GM19438 (cell line): ENCODE results near the gene TCEA2.
"Not testable (repeated sequence)": the region's sequence is repeated elsewhere in the genome, so short reads cannot be mapped to it uniquely, and the experiment has no call there.

ENCODE experiments used
- ATAC-seq: cut with Tn5 transposase; IDR thresholded peaks from one replicate; pipeline ENCODE4 v1.9.1; 2021; ENCODE audit warnings: low read depth; ENCODE audit not compliant: unreplicated experiment

The TCEA2 gene

DNA sequence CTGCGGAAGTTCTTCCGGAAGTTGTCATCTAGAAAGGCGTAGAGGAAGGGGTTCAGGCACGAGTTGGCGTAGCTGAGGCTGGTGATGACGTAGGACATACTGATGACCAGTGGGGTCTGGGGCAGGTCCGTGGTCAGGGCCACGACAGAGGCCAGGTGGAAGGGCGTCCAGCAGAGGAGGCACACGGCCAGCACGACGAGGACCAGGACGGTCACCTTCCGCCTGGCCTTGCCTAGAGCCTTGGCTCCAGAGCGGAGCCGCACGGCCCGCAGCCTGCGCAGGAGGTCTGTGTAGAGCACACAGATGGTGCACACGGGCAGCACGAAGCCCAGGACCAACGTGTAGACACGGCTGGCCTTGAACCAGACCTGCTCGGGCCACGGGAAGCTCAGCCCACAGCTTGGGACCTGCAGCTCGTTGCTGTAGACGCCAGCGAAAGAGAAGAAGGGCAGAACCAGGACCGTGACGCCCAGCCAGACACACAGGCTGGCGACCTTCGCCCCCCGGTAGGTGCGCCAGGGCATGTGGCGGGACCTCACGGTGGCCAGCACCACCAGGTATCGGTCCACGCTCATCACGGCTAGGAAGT, 42.9 kb downstream of the TCEA2 start:
- ATAC-seq, result no peak

DNA sequence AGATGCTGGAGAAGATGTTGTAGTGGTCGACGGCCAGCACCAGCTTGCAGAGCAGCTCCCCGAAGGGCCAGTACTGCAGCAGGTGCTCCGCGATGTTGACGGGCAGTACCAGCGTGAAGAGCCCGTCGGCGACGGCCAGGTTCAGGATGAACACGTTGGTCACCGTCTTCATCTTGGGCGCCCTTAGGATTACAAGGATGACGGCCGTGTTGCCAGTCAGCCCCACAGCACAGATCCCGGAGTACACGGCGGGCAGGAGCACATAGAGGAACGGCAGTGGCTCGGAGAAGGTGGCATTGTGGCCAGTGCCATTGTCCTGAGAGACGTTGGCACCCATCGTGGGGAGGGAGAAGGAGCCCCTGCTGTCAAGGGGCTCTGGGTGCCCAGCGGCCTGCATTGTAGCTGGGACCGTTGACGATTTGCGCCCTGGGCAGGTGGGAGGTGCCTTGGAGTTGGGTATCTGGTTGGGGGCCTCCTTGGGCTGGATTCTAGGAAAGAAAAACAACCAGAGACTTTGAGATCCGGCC, 43.5 kb downstream of the TCEA2 start:
- ATAC-seq, result no peak

DNA sequence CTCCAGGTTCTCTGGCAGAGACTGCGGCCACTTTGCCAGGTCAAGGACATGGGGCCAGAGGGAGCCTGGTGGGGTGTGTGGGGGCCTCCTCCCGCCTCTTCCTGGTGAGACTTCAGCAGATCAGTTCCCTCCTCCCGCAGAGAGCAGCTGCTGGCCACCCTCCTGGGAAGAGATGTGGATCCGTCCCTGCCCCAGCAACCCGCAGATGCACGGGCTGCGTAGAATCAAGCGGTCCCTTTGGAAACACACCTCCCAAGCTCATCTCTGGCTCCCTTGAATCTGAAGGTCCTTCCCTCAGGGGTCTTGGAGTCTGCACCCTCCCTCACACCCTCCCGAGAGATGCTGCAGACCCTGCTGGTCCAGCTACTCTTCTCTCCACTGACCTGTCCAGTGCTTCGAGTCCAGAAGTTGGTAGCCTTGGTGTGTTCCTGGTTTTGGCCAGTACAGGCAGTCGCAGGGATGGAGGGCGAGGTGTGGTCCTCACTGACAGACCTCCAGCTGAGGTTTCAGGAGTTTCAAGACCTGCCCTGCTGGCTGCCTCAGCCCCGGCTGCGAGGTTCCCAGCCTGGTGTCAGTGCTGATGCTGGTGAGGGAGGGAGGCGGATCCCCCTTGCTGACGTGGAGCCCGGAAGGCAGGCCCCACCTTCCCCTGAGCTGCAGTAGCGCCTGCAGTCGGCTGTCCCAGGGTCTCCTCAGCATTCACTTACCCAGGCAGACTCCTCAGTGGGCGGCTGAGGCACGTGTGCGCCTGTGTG, 44.2 kb downstream of the TCEA2 start, which contains the start of gene NPBWR2:
Gene NPBWR2 (minus strand): TSS at position 585 of the 755 bp plus-strand sequence. CDS start 734 bp downstream, outside the sequence.
- no peak for ATAC-seq

DNA sequence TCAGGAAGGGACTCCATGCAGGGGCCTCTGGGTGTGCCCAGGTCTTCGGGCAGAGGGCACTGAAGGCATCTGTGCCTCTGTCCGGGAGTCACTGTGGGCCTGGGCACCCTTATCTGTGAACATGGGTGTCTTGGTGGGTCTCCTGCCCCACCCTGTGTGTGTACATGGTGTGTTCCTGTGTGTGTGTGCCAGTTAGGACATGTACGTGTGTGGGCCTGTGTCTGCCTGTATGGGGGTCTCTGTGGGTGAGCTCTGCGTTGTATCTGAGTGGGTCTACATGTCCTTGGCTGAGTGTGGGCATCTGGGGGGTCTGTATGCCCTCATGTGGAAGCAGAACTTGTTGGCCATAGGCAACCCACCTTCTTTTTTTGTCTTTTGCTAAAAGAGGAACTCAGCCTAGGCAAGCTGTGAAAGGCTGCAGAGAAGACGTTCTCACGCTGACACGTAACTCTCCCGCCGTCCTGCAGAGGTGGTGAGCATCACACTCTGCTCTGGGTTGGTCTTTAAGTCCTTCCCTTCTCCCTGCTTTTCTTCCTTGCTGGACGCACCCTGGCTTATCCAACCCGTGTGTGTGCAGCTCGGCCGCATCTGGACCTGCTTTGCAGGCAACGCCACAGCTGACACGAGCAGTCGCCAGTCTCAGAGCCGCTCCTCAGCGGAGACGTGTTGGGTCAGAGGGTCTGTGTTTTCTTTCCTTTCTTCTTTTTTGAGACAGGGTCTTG, 44.9 kb downstream of the TCEA2 start:
- no peak for ATAC-seq

DNA sequence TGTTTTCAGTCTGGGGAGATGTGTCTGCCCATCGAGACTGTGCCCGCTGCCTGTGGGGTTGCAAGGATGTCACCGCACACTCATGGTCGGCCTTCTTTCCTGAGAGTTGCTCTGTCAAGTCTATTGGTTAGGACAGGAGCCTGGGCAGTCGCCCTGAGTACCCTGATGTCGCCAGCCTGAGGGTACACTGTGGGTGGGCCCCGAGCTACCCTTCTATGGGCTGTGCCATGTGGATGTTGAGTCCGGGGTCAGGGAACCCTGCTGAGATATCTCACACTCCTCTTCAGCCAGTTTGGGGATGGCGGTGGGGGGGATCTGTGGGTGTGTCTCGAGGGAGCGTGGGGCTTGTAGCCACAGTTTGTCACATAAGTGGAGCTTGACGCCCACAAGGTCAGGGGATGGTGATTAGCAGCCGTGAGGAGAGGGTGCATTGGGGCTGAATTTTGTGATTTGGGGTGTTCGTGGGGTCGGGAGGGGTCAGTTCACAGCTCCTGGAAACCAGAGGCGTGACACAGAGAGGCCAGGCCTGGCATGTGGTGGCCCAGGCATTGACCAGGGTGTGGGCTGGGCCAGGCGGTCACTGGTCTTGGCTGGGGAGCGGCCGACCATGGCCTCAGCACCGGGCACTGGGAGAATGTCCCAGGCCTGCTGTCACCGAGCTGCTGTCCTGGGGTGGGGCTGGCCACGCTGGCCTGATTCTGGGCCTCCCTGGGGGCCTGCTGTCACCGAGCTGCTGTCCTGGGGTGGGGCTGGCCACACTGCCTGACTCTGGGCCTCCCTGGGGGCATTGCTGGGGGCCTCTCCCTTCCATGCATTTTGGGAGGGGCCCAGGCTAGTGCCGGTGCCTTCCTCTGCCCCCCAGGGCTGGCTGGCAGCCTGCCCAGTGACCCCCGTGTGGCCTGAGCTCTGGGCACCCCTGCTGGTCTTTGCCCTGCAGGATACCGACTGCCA, 46.0 kb downstream of the TCEA2 start:
- no peak for ATAC-seq

DNA sequence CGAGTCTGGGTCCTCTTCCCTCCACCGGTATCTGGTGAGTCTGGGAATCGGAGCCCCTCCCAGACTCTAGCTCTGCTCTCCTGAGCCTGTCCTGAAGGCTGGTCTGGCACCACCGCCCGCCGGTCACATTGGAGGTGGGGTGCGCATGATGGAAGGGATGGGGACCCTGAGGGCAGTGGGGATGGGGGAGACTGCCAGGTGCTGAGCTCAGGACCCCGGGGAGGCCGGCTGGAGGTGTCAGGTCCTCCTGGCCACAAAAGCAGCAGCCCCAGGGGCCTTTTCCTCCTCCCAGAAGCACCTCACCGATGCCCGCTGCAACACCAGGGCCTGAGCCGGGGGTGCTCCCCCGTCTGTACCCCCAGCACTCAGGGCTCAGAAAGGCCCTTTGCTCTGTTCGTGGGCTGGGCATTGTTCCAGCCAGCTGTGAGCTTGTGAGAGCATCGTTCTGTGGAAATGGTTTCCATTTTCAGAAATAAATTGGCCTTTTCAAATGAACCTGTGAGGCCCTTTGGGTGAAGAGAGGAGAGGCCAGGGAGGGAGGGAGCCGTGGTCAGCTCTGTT, 46.9 kb downstream of the TCEA2 start:
- no peak for ATAC-seq

DNA sequence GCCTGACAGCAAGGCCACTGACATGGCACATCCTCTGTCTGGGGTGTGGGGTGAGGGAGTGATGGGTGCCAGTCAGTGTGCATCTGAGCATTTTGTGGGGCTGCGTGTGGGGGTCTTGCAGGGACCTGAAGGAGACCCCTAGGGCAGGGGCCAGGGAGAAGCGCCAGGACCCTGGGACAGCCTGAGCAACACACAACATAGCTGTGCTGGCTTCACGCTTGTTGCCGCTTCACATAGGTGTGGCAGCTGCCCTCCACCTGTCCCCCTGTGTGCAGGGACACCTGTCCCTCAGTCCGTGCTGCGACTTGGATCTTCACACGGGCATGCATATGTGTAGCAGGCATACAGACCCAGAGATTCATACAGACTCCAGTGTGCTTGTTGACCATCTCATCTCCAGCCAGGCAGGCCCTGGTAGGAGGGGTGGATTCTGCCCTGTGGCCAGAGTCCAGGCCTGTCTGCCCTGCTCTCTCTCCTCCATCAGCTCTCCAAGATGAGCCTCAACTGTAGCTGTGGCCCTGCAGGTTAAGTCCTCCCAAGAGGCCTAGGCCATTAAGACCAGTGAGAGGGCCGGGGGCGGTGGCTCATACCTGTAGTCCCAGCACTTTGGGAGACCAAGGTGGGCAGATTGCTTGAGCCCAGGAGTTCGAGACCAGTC, 47.5 kb downstream of the TCEA2 start:
- no peak for ATAC-seq

DNA sequence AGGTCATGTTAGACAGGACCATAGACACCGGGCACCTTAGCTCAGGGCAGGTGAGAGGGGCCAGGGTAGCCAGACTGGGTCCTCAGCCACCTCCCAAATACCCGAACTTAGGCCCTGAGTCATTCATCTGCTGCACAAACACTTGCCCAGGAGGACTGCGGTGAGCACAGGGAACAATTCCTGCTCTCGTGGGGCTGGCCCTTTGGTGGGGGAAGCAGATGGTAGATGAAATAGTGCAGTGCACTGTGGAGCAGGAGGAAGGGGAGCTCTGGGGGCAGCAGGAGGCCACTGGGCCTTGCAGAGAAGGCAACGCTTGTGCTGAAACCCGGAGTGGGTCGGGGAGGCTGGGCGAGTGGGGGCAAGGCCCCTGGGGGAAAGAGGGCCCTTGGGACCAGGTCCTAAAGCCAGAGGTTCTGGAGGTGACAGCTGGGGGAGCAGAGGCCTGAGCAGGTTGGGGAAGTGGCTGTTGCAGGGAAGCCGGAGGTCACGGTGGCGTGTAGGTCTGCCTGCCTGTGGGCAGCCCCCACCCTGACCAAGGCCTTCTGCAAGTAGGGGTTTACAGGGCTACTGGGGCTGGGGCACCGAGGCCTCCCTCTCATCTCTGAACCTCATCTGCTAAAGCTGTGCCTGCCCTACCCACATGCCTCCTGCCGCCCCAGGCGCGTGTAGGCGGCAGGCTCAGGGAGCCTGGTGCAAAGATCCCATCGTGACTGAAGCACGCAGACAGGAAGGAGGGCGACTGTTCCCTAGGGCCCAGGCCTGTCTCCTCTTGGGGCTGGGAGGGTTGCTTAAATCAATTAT, 49.0 kb downstream of the TCEA2 start:
- no peak for ATAC-seq

DNA sequence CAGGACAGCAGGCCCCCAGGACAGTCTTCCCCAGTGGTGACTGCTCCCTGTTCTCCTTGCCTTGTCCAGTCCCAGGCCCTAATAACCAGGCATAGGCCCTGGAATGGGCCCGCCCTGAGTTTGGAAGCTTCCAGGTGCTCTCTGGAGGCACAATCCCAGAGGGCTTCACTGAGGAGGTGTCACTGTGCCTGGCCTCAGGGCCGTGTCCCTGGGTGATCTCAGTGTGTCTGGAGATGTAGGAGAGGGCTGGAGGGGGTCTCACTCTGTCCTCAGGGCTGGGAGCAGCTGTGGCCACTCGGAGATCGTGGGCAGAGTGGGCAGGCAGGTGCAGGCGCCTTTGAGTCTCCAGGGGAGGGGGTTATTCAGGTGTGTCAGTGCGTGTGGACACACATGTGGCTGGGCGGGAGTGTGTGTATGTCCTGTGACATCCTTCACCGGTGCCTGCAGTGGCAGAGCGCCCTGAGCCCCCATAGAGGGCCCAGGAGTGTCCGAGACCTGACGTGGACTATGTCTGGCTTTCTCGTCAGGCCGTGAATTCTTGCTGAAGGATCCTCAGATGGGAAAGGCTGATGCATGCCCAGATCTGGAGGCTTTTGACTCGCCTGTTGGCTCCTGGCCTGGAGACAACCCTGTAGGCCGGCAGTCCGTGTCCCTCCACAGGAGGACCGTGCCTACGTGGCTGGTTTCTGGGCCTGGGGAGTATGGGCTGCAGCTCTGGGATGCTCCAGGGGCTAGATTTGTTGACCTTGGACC, 49.9 kb downstream of the TCEA2 start:
- no peak for ATAC-seq

DNA sequence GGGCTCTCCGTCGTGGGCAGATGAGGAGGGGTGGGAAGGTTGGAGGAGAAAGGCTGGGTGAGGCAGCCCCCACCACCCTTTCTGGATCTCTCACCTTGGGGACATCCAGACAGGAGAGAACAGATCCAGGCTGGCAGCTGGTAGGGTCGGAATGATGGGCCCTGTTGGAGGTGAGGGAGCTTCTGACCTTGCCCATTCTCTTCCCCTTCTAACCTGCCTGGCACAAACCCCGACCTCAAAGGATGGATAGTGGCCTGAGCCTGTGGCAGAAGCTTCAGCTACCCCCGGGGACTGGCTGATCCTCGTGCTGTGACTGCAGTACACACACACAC, 50.4 kb downstream of the TCEA2 start:
- no peak for ATAC-seq

DNA sequence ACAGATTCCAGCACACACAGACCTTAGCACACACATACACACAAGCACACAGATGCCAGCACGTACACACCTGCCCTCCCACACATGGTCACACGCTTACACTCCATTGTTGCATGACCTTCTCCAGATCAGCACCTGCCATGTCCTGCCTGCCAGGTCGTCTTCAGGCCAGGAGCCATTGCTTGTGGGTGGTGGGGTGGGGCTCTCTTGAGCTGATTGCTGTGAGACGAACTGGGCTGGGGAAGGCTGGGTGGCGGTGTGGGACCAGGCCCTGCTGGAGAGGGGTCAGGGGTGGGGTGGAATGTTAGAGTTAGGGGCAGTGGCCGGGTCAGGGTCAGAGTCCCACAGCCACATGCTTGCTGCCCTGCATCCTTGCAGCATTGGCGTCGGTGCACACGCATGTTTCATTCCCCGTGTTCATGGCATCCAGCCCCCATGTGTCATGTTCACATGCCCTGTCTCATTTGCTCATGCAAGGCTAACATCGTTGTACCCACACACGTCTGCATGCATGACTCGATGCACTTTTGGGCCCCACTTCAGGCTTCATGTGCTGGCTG, 50.9 kb downstream of the TCEA2 start:
- no peak for ATAC-seq

DNA sequence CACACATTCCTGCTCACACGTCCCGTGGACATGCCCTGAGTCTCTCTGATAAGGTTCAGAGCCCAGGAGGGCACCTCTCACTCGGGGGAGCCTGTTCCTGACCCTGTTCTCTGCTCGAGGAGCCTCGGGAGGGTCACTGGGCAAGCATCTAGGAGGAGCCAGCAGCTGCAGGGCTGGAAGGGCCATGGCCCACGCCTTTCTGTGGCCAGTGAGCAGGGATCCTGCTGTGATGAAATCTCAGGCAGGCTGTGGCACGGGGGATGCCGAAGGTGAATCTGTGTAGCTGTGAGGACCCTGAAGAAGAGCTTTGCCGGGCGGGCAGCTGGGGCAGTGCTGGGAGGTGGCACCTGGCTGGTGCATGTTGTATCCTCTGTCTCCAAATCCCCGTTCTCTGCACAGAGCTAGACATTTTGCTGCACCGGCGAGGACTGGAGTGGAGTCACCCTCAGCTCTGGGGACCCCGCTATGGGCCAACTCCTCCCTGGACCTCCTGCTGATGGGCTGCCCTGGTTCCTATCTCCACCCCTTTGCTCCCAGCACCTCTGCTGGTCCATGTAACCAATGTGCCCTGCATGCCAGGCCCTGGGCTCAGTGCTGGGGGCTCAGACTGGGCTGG, 51.5 kb downstream of the TCEA2 start:
- no peak for ATAC-seq

DNA sequence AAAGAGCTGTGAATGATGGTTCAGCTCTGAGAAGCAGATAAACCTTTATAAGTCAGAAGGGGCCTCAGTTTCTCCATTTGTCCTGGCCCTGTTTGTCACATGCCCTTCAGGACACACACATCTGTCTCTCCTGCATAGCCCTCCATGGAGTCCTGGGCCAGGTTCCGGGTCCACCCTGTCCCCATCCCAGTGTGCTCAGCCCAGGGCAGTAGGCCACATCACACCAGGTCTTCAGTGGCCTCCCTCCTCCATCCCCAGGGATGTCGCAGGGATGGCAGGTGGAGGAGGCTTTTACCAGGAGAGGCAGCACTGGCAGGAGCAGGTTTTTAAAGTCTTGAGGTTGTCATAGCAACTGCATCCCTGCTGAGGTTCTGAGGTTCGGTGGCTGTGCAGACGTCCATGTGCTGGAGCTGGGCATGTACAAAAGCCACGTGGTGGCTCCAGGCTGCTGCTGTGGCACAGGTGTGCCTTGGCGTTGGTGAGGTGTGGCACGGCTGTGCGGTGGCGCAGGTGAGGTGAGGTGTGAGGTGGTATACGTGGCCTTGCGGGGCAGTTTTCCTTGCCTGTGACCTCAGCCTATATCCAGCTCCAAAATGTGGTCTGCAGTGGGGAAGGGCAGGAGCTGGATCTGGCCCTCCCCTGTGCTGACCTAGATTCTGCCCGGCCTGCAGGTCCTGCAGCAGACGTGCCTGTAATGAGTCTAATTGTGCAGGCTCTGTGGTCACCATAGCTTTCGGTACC, 52.3 kb downstream of the TCEA2 start:
- ATAC-seq, result no peak

DNA sequence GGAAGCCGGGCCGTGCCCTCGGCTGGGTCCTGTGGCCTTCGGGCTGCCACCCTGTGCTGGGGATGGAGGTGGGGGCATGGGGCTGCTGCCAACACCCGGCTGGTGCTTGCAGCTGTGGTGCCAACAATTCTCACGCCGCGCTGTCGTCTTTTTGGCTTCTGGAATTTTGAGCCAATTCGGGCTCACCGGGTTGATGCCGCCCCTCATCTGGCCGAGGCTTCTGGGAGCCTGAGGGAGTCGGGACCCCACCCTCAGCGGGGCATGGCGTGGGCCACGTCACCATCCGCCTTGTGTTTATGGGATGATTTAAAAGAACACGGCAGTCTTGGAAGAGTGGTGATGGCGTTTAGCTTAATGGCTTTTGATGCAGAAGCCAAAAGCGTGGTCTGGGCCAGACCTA, 53.0 kb downstream of the TCEA2 start:
- ATAC-seq, result no peak

DNA sequence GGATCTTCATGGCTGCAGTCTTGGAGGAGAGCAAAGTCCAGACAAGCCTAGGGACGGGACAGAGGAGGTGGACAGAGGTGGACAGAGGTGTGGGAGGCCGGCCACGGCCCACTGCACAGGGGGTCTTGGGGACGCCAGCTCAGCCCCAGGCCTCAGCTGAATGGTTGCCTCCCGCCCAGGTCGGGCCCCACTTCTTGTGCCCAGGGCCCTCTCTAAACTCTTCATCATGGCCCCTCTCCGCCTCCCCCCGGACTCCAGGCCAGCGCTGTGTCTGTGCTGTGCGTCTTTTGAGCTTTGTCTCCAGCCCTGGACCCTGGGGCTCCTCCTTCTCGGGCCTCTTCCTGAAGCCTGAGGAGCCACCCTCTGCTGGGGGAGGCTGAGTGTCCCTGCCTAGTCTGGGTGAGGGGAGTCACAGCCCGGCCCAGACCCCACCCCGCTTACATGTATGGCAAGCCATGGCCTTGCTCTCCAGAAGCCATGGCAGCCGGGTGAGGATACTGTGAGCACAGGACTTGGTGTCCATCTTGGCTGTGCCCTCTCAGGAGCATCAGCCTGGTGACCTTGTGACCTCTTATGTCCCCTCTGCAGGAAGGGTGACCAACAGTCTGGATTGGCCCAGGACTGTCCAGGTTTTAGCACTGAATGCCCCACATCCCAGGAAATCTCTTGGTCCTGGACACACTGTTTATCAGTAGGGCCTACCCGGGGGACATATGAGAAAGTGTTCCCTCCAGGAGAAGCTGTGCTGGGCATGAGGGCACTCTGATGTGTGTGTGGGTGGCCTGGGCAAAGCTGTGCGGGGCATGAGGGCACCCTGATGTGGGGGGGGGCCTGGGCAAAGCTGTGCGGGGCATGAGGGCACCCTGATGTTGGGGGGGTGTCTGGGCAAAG, 53.8 kb downstream of the TCEA2 start:
- no peak for ATAC-seq

DNA sequence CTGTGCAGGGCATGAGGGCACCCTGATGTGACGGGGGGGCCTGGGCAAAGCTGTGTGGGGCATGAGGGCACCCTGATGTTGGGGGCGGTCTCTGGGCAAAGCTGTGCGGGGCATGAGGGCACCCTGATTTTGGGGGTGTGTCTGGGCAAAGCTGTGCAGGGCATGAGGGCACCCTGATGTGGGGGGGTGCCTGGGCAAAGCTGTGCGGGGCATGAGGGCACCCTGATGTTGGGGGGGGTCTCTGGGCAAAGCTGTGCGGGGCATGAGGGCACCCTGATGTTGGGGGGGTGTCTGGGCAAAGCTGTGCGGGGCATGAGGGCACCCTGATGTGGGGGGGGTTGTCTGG, 54.4 kb downstream of the TCEA2 start:
- ATAC-seq, result not testable (repeated sequence)
